NCI-H2107 (cell line): ENCODE data around the gene BRME1.
"Not testable (repeated sequence)": the region's sequence is repeated elsewhere in the genome, so short reads cannot be mapped to it uniquely, and the experiment has no call there.

Experiments
- DNase-seq: peaks from one replicate; lab custom pipeline; 2025; lab: John Stamatoyannopoulos, UW

The BRME1 gene

DNA sequence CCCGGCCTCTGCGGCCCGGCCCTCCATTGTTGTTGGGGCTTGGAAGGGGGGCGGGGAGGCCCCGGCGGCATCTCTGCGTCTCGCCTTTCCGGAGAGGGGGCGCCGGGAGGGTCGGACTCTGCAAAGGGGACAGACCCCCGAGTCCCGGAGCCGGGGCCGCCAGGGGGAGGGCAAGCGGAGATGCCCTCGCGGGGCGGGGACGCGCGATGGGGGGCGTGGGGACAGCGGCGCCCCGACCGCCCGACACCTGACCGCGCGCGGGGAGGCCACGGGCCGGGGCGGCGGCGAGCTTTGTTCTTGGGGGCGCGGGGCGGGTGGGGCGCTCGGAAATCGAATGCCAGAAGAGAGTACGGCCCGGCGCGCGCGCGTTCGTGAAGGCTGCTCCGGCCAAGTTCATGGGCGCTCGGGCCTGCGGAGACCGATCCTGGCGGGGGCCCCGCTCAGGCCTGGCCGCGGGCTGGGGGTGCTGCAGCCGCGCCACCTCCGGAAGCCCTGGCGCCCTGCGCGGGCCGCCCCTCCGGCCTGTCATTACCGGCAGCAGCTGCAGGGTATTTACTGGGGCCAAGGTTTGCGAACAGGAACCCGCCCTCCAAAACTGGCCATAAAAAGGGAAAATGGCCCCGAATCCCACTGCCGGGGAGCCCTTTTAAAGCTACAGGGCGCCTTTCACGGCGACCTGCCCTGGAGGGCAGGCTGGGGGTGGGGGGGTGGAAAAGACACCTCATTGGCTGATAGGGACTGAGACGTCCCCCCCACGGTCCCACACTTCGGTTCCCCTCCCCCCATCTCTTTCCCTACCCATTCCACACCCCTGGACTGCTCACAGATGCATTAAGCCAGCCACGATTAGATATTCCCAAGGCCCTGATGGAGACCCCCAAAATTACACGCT lies 40.1 kb downstream of the BRME1 start:
- no peak for DNase-seq

DNA sequence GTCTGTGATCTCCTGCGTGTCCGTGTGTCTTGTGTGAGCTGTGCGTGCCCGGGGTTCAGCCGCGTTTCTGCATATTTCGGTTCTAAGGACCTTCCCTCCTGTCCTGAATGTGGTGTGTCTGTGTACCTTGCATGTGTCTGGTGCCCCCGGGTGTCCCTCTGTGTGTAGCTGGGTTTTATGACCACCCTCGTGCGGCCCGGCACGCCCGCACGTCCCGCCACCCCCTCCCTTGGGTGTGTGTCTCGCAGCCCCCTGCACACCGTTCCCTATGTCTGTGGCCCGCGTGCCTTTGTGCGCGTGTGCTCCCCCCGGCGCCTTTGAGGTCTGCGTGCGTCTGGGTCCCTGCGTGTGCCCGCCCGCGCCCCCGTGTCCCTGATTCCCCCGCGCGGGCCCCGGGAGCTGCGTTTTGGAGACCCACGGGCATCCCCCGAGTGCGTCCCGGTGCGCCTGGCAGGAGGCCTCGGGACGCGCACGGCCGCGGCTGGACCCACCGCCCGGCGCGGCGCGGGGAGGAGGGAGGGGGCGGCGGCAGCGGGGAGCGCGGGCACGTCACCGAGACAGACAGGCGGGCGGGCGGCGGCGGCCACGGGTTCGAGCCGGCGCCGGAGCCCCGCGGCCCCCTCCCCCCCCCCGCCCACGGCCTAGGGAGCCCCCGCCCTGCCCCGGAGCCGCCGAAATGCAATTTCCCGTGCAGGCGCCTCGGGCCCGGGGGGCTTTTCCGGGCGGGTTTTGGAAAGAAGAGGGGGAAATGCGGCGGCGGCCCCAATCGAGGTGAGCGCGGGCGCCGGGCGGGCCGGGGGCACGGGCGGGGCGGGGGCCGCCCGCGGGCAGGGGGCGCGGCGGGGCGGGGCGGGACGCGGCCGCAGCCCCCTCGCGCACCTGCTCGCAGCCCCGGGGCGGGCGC lies 41.0 kb downstream of the BRME1 start:
- no peak for DNase-seq

DNA sequence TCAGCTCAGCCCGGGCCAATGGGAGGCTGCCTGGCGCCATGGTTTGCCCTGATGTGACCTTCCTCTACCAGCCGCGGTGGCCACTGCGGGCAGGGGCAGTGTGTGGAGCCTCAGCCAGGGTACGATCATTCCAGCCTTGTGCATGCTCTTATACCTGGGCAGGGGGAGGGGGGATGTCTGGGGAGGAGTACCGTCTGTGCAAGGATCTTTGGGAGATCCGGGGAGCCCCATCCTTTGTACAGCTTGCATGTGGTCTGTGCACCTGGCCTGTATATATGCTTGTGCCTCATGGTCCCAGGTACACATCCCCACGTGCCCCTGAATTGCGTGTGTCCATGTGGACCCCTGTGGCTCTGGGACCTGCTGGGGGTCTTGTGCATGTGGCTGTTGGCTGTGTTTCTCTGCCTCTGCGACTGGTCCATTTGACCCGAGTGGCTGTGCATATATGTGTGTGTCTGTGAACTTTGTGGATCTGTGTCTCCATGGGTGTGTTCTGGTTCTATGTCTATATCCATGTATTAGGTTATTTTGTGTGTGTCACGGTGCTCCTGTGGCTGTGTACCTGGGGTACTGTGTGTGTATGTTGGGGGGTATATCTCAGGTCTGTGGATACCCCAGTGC lies 41.8 kb downstream of the BRME1 start:
- no peak for DNase-seq

DNA sequence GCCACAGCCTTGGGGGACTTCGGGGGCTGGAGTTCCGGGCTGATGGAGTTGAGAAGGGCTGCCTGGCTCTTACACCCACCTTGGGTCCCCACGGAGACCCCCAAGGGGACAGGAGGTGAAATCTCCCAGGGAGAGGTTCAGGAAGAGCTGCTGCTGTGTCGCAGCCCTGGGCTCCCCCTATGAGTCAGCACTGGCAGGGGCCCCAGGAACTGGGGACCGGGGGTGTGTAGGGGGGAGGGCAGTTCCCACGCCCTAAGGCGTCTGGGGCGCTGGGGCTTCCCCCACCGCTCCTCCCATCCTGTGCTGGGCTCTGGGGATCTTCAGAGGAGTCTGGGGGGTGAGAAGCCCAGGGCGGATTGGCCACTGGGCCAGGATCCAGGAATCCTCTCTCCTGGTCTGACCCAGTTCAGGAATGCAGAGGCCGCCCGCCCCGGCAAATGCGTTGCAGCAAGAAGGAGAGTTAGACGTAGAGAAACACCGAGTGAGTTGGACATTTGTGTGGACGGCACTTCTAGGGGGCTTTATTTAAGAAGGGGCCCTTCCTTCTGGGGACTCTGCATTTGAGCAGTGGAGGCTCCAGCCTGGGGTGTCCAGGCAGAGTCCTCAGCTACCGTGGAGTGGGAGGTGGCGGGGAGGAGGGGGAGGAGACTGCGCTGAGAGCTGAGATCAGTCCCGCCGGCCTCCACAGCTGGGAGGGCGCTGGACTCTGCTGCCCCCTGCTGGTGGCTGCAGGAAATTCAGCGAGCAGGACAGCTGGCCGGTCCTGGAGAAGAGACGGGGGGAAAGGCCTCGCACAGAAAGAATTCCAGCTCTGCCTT lies 44.0 kb downstream of the BRME1 start:
- DNase-seq, result peak; percentile 30

DNA sequence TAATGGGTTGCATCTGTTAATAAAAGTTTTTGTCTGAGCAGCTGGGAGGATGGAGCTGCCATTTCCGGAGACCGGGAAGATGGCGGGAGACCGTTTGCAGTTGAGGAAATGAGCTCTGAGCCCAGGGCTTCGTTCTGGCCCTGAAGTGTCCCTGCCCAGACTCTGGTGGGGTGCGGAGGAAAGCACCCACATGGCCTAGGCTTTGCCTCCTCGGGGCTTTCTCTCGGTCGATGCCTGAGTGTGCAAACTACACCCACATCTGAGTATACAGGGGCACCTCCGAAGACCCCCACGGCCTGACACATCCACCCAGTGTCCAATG lies 44.6 kb downstream of the BRME1 start:
- DNase-seq, result no peak

DNA sequence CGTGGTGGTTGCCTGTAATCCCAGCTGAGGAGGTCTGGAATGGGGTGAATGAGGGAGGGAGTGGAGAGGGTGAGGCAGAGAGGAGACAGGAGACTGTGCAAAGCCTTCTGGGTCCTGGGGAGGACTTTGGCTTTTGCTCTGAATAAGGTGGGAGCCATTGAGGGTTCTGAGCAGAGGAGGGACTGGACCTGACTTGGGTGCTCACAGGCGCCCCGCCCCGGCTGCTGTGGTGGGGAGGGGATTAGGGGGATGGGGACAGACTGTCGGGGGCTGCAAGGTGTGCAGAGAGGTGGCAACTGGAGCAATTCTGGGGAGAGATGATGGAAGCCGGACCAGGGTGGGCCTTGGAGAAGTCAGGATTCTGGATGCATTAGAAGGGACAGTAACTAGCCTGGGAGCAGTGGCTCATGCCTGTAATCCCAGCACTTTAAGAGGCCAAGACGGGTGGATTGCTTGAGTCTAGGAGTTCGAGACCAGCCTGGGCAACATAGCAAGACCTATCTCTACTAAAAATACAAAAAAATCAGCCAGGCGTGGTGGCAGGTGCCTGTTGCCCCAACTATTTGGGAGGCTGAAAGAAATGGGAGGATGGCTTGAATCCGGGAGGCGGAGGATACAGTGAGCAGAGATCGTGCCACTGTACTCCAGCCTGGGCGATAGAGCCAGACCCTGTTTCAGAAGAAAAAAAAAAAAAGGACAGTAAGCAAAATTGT lies 45.1 kb downstream of the BRME1 start:
- no peak for DNase-seq

DNA sequence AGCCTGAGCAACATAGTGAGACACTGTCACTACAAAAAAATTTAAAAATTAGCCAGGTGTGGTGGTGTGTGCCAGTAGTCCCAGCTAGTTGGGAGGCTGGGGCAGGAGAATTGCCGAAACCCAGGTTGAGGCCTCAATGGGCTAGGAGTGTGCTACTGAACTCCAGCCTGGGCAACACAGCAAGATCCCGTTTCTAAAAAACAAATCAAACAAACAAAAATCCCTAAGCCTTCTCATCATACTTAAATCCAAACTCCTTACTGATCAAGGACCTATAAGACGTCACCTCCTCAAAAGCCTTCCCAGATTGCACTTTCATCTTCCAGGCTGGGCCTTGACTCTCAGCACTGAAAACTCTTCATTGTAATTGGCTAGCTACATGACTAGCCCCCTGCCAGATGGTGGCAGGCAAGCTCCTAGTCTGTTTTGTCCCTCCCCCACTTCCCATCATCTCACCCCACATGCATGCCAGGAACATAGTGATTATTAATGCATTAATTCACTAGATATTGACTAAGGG lies 46.5 kb downstream of the BRME1 start:
- no peak for DNase-seq

DNA sequence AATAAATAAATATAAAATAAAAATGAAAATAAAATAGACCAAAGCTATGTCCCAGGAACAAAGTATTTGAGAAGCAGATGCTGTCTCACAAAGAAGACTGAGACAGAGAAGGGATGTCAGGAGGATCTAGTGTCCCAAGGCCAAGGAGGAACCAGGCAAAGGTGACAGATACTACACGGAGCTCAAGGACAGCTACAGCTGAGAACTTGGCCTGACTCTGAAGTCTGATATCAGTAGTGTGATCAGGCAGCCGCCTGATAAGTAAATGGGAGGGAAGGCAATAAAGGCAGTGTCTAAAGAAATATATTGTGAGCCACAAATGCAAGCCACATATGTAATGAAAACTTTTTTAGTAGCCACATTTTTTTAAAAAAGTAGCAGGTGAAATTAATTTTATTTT lies 49.4 kb downstream of the BRME1 start:
- DNase-seq, result no peak

DNA sequence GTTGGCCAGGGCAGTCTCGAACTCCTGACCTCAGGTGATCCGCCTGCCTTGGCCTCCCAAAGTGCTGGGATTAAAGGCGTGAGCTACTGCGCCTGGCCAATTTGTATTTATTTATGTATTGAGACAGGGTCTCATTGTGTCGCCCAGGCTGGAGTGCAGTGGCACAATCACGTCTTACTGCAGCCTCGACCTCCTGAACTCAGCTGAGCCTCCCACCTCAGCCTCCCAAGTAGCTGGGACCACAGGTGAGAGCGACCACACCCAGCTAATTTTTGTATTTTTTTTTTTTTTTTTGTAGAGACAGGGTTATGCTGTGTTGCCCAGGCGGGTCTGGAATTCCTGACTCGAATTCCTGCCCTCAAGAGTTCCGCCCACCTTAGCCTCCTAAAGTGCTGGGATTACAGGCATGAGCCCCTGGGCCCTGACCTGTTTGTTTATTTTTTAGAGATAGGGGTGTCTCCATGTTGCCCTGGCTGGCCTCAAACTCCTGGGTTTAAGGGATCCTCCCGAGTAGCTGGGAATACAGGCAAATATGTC lies 53.7 kb downstream of the BRME1 start:
- not testable (repeated sequence) for DNase-seq

DNA sequence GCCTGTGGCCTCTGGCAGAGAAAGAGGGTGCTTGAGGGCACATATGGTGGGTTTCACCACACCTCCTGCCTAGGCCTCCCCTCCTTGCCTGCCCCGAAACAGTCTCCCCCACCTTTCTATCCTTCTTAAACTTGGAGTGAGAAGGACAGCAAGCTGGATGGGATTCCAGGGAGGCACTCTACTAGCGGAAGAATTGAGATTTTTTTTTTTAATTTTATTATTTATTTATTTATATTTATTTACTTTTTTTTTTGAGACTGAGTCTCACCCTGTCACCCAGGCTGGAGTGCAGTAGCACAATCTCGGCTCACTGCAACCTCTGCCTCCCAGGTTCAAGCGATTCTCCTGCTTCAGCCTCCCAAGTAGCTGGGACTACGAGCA lies 54.2 kb downstream of the BRME1 start:
- not testable (repeated sequence) for DNase-seq

DNA sequence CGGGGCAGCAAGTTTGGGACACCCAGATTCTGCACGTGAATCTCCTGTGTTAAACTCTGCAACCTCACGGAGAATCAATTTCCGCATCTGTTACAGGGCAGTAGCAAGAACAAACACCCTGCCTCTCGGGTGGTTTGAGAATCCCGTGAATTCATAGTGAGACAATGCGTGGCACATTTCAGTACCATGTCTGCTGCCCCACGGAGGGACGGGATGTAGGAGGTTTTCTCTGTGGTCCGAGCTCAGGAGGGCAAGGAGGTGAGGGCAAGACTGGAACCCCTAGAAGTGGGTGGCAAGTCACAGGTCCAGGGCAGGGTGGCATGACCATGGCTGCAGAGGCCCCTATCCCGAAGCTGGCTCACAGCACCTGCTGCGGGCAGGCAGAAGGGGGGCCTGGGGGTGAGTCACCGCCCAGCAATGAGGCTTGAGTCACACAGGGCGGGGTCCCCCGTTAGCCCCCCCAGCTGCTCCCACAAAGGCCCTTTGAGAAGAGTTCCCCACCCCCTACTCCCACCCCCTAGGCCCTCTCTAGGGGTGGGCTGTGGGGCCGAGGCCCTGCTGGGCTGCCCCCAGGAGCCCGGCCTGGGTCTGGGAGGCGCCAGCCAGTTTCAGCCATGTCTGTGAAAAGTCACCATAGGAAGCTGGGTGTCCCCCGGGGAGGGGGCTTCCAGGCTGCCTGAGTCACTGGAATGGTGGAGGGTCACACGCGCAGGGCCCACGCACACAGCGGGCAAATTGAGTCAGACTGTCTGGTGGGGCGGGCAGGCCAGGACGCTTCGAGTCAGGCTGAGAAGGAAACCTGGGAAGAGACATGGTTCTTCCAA lies 54.8 kb downstream of the BRME1 start:
- DNase-seq, result no peak

DNA sequence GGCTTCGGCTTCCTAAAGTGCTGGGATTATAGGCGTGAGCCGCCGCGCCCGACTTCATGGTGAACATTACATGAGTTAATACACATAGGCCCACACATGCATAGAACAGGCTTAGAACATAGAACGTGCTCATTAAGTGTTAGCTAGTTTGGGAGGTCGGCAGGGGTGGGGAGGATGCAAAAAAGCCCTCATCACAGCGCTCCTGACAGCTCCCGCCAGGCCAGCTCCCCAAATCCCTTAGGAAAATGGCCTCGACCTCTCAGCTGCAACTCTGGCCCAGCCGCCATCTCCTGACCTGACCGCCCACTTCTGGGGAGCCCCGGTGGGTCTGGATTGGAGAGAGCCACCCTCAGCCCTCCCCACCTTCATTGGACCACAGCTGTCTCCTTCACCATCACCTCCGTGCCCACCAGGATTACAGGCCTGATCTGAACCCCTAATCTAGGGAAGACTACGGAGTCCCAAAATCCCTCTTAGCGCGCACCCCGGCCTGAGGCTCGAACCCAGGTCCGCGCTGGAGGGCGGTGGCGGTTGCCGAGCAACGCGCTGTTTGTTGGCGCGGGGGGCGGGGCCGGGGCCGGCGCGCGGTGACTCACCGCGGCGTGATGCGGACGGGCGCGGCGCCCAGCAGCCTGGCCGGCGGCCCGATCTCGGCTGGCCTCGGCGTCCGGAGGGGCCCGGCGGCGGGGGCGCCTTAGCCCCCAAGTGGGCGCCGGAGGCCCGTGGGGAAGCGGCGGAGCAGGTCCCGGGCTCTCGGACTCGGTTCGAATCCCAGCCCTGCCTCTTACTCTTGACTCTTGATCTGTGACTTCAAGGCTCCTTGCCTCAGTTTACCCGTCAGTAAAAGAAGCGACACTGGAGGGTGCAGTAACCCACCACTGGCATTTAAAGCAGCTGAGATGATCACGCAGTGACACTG lies 55.7 kb downstream of the BRME1 start:
- DNase-seq, result no peak

DNA sequence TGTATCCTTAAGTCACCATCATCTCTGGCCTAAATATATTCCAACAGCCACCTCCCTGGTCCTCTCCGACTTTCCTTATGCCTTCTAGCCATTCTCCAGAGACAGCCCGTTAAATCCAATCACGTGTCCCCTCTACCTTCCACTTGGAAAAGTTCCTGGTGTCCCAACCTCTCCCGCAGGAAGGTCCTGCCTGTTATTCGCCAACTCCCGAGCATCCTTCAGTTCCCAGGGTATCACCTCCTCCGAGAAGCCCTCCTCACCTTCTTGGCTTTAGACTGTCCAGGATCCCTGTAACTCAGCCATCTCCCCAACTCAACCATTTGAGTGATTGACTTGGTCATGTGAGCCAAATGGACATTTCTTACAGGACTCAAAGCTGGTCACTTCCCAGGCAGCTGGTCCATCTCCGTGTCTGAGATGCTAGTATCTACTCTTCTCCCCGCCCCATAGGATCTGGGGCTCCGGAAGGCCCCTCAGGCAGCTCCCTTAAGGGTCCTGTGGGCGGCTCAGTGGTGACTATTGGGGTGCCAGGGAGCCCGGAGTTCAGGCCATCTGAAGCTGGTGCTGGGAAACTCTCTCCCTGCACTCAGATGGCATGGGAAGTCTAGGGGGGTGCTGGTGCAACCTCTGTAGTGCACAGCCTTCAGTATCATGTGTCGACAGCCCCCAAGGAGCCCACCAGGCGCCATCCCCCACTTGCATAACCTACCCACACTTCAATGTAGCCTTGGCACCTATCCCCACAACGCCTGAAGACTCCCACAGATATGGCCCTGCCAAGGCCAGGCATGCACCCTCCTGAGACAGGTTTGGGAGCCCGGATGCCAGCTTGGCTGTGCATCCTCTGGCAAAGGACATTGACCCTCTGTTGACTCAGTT lies 56.9 kb downstream of the BRME1 start:
- DNase-seq, result no peak

DNA sequence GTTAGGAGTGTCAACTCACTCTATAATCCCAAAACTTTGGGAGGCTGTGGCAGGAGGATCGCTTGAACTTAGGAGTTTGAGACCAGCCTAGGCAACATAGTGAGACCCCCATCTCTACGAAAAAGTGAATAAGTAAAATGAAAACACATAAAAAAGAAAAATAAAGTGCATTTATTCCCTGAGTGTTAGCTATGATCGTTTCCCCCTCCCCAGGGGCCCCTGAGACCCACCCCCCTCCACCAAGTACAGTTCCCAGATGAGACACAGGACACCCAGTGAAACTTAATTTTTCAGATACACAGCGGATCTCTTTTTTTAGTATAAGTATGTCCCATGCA lies 57.6 kb downstream of the BRME1 start:
- DNase-seq, result no peak

DNA sequence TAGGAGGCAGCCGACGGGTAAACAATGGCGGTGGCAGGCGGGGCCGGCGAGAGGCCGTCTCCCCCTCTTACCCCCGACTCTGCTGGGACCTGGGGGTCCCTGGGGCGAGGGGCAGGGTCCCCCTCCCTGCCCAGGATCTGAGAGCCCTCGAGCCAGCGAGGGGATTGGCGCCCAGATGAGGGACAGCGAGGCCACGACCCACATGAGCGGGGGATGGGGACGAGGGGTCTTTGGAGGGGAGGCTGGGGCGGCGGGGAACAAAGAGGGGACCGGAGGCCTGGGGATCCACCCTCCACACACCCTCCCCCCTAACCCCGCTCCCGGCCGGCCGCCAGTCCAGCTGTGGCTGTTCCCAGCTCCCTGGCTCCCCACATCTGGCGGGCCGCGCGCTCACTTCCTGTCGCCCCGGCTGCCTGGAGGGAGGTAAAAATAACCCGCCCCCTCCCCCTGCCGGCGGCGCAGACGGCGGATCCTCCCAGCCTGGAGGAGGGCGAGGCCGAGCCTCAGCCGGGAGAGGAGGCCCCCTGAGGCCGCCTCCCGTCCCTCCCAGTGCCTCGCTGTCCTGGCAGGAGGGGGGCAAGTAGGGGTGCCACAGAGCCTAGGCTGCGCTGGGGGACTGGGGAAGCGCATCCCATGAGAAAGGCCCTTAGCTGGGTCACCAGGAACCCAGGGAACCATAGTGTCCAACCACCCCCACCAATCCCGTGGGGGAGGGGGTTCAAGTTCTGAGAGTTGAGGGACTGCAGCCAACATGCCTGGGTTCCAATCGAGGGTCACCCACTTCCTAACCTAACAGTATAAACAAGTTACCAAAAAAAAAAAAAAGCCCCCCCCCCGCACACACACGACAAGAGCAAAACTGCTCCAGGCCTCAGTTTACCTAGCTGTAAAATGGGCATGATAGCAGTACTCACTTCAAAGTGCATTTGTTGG lies 58.2 kb downstream of the BRME1 start:
- peak; percentile 70 for DNase-seq

DNA sequence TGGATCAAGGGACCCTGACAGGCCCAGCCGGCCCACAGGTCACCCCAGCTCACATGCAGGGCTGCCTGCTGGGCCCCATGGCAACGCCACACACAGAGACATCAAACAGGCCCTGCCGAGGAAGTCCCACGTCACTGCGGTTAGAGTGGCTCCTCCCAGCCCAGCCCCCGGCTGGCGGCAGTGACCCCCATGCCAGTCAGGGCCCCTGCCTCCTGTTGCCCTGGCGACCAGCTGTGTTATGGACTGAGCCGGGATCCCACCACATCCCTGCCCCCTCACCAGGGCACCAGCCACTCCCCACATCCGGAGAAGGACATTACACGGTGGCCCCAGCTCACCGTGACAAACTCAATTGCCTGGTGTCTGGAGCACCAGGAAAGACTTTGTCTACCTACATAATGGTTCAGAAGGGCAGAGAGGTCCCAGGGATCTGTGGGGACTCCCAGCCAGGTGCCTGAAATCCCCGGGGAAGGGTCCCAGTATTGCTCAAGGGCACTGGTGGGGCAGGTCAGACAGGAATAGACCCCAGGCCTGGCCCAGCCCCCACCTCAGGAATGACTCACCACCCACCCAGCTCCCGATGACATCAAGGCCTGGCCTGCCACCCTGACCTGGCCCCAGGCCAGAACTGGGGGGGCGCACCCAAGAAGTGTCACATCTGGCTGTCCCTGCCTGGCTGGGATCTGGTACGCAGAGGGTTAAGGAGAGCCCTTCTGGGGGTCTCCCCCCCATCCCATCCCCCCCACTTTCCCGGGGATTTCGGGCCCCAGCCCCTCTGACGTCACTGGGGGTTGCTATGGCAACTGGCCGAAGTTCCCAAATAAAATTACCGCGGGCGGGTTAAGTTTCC lies 59.1 kb downstream of the BRME1 start:
- peak; percentile 39 for DNase-seq
